K562 (cell line): ENCODE results near the gene MRTFB. TPM values are rescaled to one million over a fixed set of nuclear protein-coding genes. Genes with fewer than 3 reads are reported as not detected.

Experiments used
- ELF2 ChIP-seq: fragments of 250-450 bp; sonication (Bioruptor Pico); IDR thresholded peaks from 2 replicates; pipeline ENCODE4 v1.5.0; 2021; ENCODE audit warnings: mild to moderate bottlenecking
- GABPB1 ChIP-seq: sonication (generic); formaldehyde crosslinking; IDR thresholded peaks from 2 replicates; pipeline ENCODE4 v1.8.0; 2022; ENCODE audit warnings: mild to moderate bottlenecking, missing genetic modification reagents
- RREB1 ChIP-seq: fragments of 250-450 bp; sonication (Bioruptor Pico); IDR thresholded peaks from 2 replicates; pipeline ENCODE4 v1.4.0; 2020
- polyA plus RNA-seq, 8 experiments: library from polyadenylated mRNA; depleted of rRNA in 4 of 8; stranded (reverse) in 5 of 8; unstranded in 3 of 8; fragments of >200 nt; fragmentation: Nextera tagmentation in 2 of 8; fragmentation: Illumina TruSeq in 1 of 8; extraction: Ambion mirVana in 2 of 8; extraction: Trizol in 1 of 8; gene quantifications; 2 replicates each; pipeline versions ENCODE4 v1.2.1 to v1.2.3, GENCODE V29; 2011 to 2014; ENCODE audit warnings: inconsistent platforms in 1 of 8, missing spikeins in 1 of 8
- total RNA-seq, 7 experiments: library from RNA; depleted of rRNA in 6 of 7; stranded (reverse); fragments of >200 nt in 6 of 7; fragmentation: Illumina TruSeq in 2 of 7; extraction: Trizol in 2 of 7; gene quantifications; 2 replicates each; pipeline versions ENCODE4 v1.2.1 to v1.2.3, GENCODE V29; 2011 to 2021; ENCODE audit warnings: low replicate concordance in 1 of 7
- TF ChIP-seq, protein P1 (sequence below): fragments of 450-650 bp; formaldehyde crosslinking; IDR thresholded peaks from 2 replicates; pipeline ENCODE4 v1.4.0; 2020; ENCODE audit warnings: mild to moderate bottlenecking, moderate library complexity
- TF ChIP-seq, protein P2 (sequence below), 3 experiments: IDR thresholded peaks in 2 of 3; conservative IDR thresholded peaks in 1 of 3; 2 replicates each; pipeline ENCODE4 v1.5.1; 2011 to 2012; ENCODE audit warnings: low read length in 3 of 3, mild to moderate bottlenecking in 3 of 3, control low read depth in 2 of 3, improper control_type of control experiment in 1 of 3, inconsistent platforms in 1 of 3, low read depth in 1 of 3, mixed read lengths in 1 of 3, moderate library complexity in 1 of 3; ENCODE audit not compliant: insufficient read depth in 2 of 3

The MRTFB gene
- total and polyA plus RNA-seq, 9 of the 15 experiments (the other 6 are each of a cell fraction or from before 2014, with no cell fraction given), result 2.2 to 12.7 (median 7.0) TPM

DNA sequence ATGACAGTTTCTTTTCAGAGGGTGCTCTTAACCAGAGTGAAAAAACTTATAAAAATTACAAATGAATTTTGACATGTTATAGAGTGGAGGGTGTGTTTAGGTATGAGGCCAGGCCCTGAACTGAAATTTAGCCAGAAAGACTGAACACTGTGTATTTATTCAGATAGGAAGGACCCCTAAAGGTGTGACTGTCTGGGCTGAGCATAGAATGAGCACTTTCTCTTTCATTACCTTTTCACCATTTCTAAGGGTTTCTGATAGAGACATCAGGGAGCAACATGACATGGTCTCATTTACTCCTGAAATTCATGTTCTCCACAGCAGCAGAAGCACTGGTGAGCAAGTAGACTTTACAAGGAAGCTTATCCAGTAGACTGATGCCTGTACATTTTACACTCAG is 32.9 kb downstream of the MRTFB start (continued):
- TF ChIP-seq, protein P1, sequence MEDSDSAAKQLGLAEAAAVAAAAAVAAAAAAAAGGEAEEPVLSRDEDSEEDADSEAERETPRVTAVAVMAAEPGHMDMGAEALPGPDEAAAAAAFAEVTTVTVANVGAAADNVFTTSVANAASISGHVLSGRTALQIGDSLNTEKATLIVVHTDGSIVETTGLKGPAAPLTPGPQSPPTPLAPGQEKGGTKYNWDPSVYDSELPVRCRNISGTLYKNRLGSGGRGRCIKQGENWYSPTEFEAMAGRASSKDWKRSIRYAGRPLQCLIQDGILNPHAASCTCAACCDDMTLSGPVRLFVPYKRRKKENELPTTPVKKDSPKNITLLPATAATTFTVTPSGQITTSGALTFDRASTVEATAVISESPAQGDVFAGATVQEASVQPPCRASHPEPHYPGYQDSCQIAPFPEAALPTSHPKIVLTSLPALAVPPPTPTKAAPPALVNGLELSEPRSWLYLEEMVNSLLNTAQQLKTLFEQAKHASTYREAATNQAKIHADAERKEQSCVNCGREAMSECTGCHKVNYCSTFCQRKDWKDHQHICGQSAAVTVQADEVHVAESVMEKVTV (CRISPR knock-in tag), result no peak
- no peak for TF ChIP-seq RREB1
- TF ChIP-seq, protein P2, sequence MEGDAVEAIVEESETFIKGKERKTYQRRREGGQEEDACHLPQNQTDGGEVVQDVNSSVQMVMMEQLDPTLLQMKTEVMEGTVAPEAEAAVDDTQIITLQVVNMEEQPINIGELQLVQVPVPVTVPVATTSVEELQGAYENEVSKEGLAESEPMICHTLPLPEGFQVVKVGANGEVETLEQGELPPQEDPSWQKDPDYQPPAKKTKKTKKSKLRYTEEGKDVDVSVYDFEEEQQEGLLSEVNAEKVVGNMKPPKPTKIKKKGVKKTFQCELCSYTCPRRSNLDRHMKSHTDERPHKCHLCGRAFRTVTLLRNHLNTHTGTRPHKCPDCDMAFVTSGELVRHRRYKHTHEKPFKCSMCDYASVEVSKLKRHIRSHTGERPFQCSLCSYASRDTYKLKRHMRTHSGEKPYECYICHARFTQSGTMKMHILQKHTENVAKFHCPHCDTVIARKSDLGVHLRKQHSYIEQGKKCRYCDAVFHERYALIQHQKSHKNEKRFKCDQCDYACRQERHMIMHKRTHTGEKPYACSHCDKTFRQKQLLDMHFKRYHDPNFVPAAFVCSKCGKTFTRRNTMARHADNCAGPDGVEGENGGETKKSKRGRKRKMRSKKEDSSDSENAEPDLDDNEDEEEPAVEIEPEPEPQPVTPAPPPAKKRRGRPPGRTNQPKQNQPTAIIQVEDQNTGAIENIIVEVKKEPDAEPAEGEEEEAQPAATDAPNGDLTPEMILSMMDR (IDR thresholded peaks at IDR 0.05 in 2 of 3, conservative IDR thresholded peaks at IDR 0.05 in 1 of 3; ENCODE audit: insufficient read depth in 2 of 3, low read depth in 1 of 3, low read length in 3 of 3), result no peak
- TF ChIP-seq ELF2 (CRISPR knock-in tag), result no peak
- TF ChIP-seq GABPB1 (CRISPR knock-in tag), result no peak
